Measurements from ENCODE around the gene NDST1. TPM values are rescaled to one million over a fixed set of nuclear protein-coding genes. Genes with fewer than 3 reads are reported as not detected.

NDST1 gene
- total and polyA plus RNA-seq, 10 of the 15 experiments (the other 5 are each of a cell fraction or from before 2014, with no cell fraction given): 0.20 to 53.5 (median 12.9) TPM

GRCh38 chr5:150502106-150502505, 5.8 kb upstream of the NDST1 start (continued):
- TF ChIP-seq PRDM15 (CRISPR knock-in tag; IDR thresholded peaks at IDR 0.05): no peak
- TF ChIP-seq WRNIP1 (IDR thresholded peaks at IDR 0.05; ENCODE audit: borderline replicate concordance, low read depth, low read length): no peak

DNA sequence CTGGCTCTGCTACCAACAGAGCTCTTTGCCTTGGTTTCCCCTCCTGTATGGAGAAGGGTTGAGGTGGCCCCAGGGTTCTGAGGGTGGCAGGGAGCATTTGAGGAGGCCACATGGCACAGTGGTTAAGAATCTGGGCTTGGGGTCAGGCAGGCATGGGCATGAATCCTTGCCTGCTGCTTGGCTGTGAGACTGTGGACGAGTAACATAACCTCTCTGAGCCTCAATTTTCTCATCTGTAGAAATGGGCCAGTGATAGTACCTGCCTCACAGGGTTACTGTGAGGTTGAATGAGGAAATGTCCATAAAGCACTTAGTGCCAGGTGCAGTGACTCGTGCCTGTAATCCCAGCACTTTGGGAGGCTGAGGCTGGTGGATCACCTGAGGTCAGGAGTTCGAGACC, 5.1 kb upstream of the NDST1 start:
- no peaks in the 10 kb centered on the region for H3K4me1 ChIP-seq (ENCODE audit: control insufficient read depth, insufficient read depth, low read length)
- intact Hi-C loops (cut with micrococcal nuclease; ENCODE audit: unreplicated experiment): no loop called here
- H3K27me3 ChIP-seq (replicated peaks in 1 of 2; ENCODE audit: control insufficient read depth in 2 of 2, insufficient read depth in 2 of 2, low read length in 1 of 2): no peaks in the 10 kb centered on the region
- ChIA-PET RAD21 (ENCODE audit: unreplicated experiment) (no interaction called here), CTCF (no interaction called here), POLR2A (no interaction called here), SMC1A (ENCODE audit: uncharacterized antibody, unreplicated experiment) (interaction anchor here (1.3 kb wide), 1 partner anchor 11 kb away, joined by 3 read pairs; no protein-coding TSS in a partner anchor)
- no peak for DNase-seq (ENCODE audit: low read depth, low spot score)
- no peak overlapping the region for H3K4me2 ChIP-seq (ENCODE audit: control insufficient read depth, insufficient read depth)
- H4K20me1 ChIP-seq (ENCODE audit: control insufficient read depth, insufficient read depth): peaks cover 3% of the 10 kb centered on the region; the same call in 1 of the 2 replicates
- BruUV-seq (replicated peaks): no TSS peak
- H3K36me3 ChIP-seq (ENCODE audit: control insufficient read depth in 2 of 2, insufficient read depth in 2 of 2, low read length in 1 of 2): peaks cover 4 to 9% of the 10 kb centered on the region in 2 experiments; a peak in 3 of 4 replicates
- no peak overlapping the region for H3K4me3 ChIP-seq
- H3K27ac ChIP-seq (ENCODE audit: control insufficient read depth, insufficient read depth): no peak overlapping the region
- no peaks in the 10 kb centered on the region for H3K9me3 ChIP-seq (replicated peaks; ENCODE audit: control insufficient read depth, insufficient read depth, low read length)
- TF ChIP-seq RFX5 (IDR thresholded peaks at IDR 0.05; ENCODE audit: low read depth, low read length) (no peak), KAT2A (conservative IDR thresholded peaks at IDR 0.05; ENCODE audit: control insufficient read depth, low read depth, low read length) (no peak), GABPA (IDR thresholded peaks at IDR 0.05; ENCODE audit: low read depth) (no peak), MAX (IDR thresholded peaks at IDR 0.05; ENCODE audit: low read depth, low read length) (no peak), TAF1 (IDR thresholded peaks at IDR 0.05; ENCODE audit: borderline replicate concordance, low read depth, low read length) (no peak)
- WGBS (ENCODE audit: insufficient coverage, insufficient replicate concordance, low lambda C conversion rate, missing lambda C conversion rate): 45% methylated on average over 3 of the region's 3 CpGs
- in situ Hi-C loops (cut with MboI): no loop called here
- no peak overlapping the region for H3K9ac ChIP-seq (ENCODE audit: control insufficient read depth, insufficient read depth, low read length)
- FAIRE-seq: no peak
- peaks cover 5% of the 10 kb centered on the region for H3K79me2 ChIP-seq (ENCODE audit: control insufficient read depth, insufficient read depth, low read length)
- no peak overlapping the region for H2AFZ ChIP-seq (ENCODE audit: control insufficient read depth, low read depth, low read length)
- no peak for ATAC-seq

All from GM12878 (cell line).